ENCODE results near the gene HMX3.

GRCh38 chr10:123133541-123134342 lies 2.0 kb upstream of the HMX3 start:
- no peak for TF ChIP-seq POLR2AphosphoS5 (IDR thresholded peaks at IDR 0.05; ENCODE audit: borderline replicate concordance, low read depth, low read length)
- TF ChIP-seq EZH2 (IDR thresholded peaks at IDR 0.05) = no peak
